Karpas-422 (cell line): ENCODE results near the gene TMED9. TPM values are rescaled to one million over a fixed set of nuclear protein-coding genes. Genes with fewer than 3 reads are reported as not detected.

Experiments used
- DNase-seq: peaks from one replicate; pipeline ENCODE4 v3.0.0-alpha.2; 2015
- H2AFZ ChIP-seq: fragments of 200-600 bp; sonication (generic); 2 replicates; pipeline ENCODE4 v1.6.1; 2014; ENCODE audit warnings: antibody characterized with exemption, low read length, mixed read lengths
- H3K27ac ChIP-seq: fragments of 200-600 bp; sonication (generic); 2 replicates; pipeline ENCODE4 v1.5.1; 2014; ENCODE audit warnings: mild to moderate bottlenecking, low read length, moderate library complexity
- H3K27me3 ChIP-seq: fragments of 200-600 bp; sonication (generic); 2 replicates; pipeline ENCODE4 v1.6.1; 2014; ENCODE audit warnings: low read length, mixed read lengths
- H3K36me3 ChIP-seq: fragments of 200-600 bp; sonication (generic); 2 replicates; pipeline ENCODE4 v1.6.1; 2014; ENCODE audit warnings: low read length, mixed read lengths; ENCODE audit not compliant: insufficient read depth
- H3K4me1 ChIP-seq: fragments of 200-600 bp; sonication (generic); 2 replicates; pipeline ENCODE4 v1.6.1; 2014; ENCODE audit warnings: mild to moderate bottlenecking, low read length, mixed read lengths
- H3K4me2 ChIP-seq: fragments of 200-600 bp; sonication (generic); 2 replicates; pipeline ENCODE4 v1.6.1; 2014; ENCODE audit warnings: low read length, low read depth, mild to moderate bottlenecking; ENCODE audit not compliant: poor library complexity, severe bottlenecking
- H3K4me3 ChIP-seq: fragments of 200-600 bp; sonication (generic); 2 replicates; pipeline ENCODE4 v1.5.1; 2014; ENCODE audit warnings: mild to moderate bottlenecking, antibody characterized with exemption, low read length, mixed read lengths
- H3K79me2 ChIP-seq: fragments of 200-600 bp; sonication (generic); 2 replicates; pipeline ENCODE4 v1.6.1; 2014; ENCODE audit warnings: mild to moderate bottlenecking, low read length, mixed read lengths
- H3K9ac ChIP-seq: fragments of 200-600 bp; sonication (generic); 2 replicates; pipeline ENCODE4 v1.6.0; 2014; ENCODE audit warnings: low read length
- H3K9me2 ChIP-seq: fragments of 200-600 bp; sonication (generic), shearing (Covaris generic); replicated peaks from 2 replicates; pipeline ENCODE4 v1.6.0; 2014; ENCODE audit warnings: mild to moderate bottlenecking, low read length, moderate library complexity; ENCODE audit not compliant: insufficient read depth
- H3K9me3 ChIP-seq: fragments of 300-700, 200-600 bp; sonication (generic); 2 replicates; pipeline ENCODE4 v1.6.1; 2014; ENCODE audit warnings: low read length, mixed read lengths
- H4K20me1 ChIP-seq: fragments of 200-600 bp; sonication (generic); 2 replicates; pipeline ENCODE4 v1.6.1; 2014; ENCODE audit warnings: mild to moderate bottlenecking, antibody characterized with exemption, low read length, low read depth; ENCODE audit not compliant: insufficient read depth
- total RNA-seq: library from RNA; depleted of rRNA; stranded (reverse); fragments of >200 nt; shearing (Covaris generic); gene quantifications from 2 replicates; pipeline ENCODE4 v1.2.3, GENCODE V29; 2014; ENCODE audit warnings: low replicate concordance; rRNA removed

TMED9 gene
- total RNA-seq, result 33.2 and 69.3 TPM in 2 replicates

DNA sequence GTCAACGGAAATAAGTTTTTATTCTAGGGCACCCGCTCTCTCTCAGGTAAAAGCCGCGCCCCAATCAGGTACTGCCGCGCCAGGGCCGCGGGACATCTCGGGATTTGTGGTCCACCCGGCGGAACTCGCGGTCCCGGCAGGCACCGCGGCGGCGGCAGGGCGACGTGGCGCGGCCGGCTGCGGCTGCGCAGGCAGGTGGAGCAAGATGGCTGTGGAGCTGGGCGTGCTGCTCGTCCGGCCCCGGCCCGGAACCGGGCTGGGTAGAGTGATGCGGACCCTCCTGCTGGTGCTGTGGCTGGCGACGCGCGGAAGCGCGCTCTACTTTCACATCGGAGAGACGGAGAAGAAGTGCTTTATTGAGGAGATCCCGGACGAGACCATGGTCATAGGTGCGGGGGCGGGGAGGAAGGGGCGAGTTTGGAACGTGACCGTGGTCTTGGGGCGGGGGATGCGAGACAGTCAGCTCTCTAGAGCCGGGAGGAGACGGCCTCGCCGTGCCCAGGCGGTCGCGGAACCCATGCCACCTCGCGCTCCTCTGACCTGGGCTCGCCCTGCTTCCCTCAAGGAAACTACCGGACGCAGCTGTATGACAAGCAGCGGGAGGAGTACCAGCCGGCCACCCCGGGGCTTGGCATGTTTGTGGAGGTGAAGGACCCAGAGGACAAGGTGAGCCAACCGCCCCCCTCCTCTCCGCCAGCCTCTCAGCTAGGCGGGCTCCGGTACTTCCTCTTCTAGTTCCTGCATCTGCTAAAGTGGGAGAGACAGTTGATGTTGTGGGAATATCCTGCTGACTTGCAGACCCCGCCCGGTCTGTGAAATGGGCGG is at the start of gene TMED9:
Gene TMED9 (plus strand): TSS at position 194 of the 825 bp plus-strand sequence. CDS start 12 bp downstream, at position 206.
- Histone ChIP-seq H3K27ac (peak within 1 kb of the TSS; percentile 65), H4K20me1 (no peaks in the 10 kb centered on the region), H2AFZ (peak within 1 kb of the TSS; percentile 44; the same call in 1 of the 2 replicates), H3K79me2 (peaks cover 19% of the 10 kb centered on the region), H3K4me3 (peak within 1 kb of the TSS; percentile 80), H3K9me3 (no peaks in the 10 kb centered on the region), H3K9ac (peak within 1 kb of the TSS; percentile 94), H3K36me3 (peaks cover 35% of the 10 kb centered on the region), H3K4me1 (peaks cover 16% of the 10 kb centered on the region), H3K27me3 (no peaks in the 10 kb centered on the region), H3K9me2 (no peaks in the 10 kb centered on the region), H3K4me2 (peak within 1 kb of the TSS; percentile 86)
- peak; percentile 96 for DNase-seq

DNA sequence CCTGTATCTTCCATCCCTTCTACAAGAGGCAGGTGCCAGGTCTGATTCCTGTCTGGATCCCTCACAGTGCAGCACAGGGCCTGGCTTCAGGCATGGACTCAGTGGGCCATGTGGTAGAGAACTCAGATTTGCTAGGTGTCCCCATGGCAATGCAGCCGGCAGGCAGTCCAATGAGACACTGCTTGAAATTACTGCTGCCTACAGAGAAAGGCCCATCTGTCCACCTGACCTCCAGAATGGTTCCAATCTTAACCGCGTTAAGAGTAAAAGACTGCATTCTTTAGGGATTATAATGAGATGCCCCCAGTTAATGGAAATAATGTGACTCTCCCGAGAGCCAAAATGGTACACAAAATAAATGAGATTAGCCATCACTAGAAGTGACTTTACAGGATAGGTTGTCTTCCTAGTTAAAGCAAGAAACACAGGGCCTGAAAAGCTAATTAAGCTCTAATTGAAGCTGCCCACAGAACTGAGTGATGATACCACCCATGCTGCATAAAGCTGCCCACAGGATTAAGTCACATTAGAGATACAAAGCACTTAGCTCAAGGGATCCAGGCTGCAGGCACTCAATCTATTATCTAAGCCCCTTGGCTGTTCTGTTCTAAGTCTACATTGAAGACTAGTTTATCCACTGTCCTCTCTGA is 49.1 kb upstream of the TMED9 start:
- Histone ChIP-seq H3K79me2 (peaks cover 78% of the 10 kb centered on the region), H3K27ac (no peak overlapping the region), H3K4me3 (no peak overlapping the region), H3K36me3 (peaks cover 12% of the 10 kb centered on the region; the same call in 1 of the 2 replicates), H3K9ac (no peak overlapping the region), H3K27me3 (no peaks in the 10 kb centered on the region), H3K9me2 (no peaks in the 10 kb centered on the region), H4K20me1 (no peaks in the 10 kb centered on the region), H2AFZ (no peak overlapping the region), H3K4me2 (no peak overlapping the region), H3K9me3 (no peaks in the 10 kb centered on the region), H3K4me1 (no peaks in the 10 kb centered on the region)
- DNase-seq, result no peak

DNA sequence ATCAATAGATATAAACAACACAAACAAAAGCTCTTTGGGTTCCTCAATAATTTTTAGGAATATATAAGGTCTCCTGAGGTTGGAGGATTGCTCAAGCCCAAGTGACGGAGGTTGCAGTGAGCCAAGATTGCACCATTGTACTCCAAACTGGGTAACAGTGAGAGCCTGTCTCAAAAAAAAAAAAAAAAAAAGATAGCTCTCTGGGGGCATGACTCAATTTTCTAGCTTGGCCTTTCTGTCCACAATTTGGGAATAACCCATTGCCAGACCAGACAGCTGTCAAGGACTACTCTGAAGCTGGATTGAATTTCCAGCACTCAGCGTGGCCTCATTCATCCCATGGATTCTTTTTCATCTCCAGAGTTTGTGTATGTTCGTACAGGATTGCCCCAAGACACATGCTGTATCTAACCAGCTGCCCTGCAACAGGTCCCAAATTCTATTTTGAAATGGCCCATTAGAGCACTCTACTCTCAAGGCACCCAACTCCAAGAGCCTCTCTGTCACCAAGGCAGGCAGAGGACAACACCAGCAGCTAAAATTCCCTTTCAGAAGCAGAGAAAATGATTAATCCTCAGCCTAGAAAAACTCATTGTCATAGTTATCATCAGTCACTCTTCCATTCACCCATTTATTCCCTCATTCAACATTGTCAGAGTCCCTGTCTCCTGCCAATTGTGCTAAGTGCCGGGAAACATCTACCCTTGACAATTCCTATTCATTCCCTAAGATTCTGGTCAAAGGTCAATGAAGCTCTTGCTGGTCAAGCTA is 46.3 kb upstream of the TMED9 start:
- Histone ChIP-seq H3K4me3 (no peak overlapping the region), H3K79me2 (peaks cover 86% of the 10 kb centered on the region), H3K36me3 (peaks cover 9% of the 10 kb centered on the region; the same call in 1 of the 2 replicates), H2AFZ (no peak overlapping the region), H3K4me1 (peaks cover 4% of the 10 kb centered on the region; the same call in 1 of the 2 replicates), H3K4me2 (no peak overlapping the region), H3K9me3 (no peaks in the 10 kb centered on the region), H3K27ac (no peak overlapping the region), H4K20me1 (no peaks in the 10 kb centered on the region), H3K9ac (no peak overlapping the region), H3K9me2 (no peaks in the 10 kb centered on the region), H3K27me3 (no peaks in the 10 kb centered on the region)
- DNase-seq, result no peak

DNA sequence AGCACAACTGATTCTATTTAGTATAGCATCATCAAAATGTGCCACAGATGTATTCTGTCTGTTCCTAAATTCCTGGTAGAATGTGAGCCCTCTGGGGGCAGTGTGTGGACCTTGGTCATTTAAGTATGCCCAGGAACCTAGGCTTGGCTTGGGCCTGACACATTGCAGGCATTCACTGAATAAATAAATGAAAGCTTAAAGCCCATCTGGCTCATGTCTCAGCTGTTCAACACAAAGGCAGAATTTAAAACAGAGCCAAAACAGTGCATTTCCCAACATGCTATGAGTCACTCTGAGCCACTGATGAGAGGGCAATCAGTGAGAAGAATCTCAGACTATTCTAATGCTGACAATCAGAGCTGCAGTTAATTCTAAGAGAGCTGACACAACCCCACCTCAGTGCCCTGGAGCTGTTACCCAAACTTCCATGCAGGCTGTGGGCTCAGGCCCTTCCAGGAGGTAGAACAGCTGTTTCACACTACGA is 45.7 kb upstream of the TMED9 start:
- Histone ChIP-seq H3K79me2 (peaks cover 88% of the 10 kb centered on the region), H3K9ac (no peak overlapping the region), H3K4me2 (no peak overlapping the region), H2AFZ (no peak overlapping the region), H3K9me2 (no peaks in the 10 kb centered on the region), H4K20me1 (no peaks in the 10 kb centered on the region), H3K4me1 (peaks cover 4% of the 10 kb centered on the region; the same call in 1 of the 2 replicates), H3K27me3 (no peaks in the 10 kb centered on the region), H3K27ac (no peak overlapping the region), H3K9me3 (no peaks in the 10 kb centered on the region), H3K4me3 (no peak overlapping the region), H3K36me3 (peaks cover 14% of the 10 kb centered on the region; the same call in 1 of the 2 replicates)
- no peak for DNase-seq

DNA sequence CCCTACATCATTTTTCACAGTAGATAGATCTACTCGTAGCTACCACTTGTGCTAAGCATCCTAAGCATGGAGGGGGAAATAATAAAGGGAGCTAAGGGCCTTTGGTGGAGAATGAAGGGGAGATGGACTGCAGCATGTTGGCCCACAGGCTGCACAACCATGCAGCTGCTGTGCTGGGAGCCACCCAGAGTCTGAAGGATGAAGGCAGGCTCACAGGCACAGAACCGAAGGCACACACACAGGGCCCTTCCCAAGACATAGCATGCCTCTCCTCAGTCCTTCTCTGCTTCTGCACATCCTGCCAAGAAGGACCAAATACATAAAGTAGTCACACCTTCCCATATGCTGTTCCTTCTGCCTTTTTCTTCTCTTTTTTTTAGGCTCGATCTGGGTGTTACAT is 44.3 kb upstream of the TMED9 start:
- Histone ChIP-seq H3K4me2 (no peak overlapping the region), H3K36me3 (peaks cover 15% of the 10 kb centered on the region; the same call in 1 of the 2 replicates), H3K27ac (no peak overlapping the region), H3K9me2 (no peaks in the 10 kb centered on the region), H3K79me2 (peaks cover 90% of the 10 kb centered on the region), H3K9me3 (no peaks in the 10 kb centered on the region), H3K4me3 (no peak overlapping the region), H2AFZ (no peak overlapping the region), H4K20me1 (peaks cover under 1% of the 10 kb centered on the region; the same call in 1 of the 2 replicates), H3K9ac (no peak overlapping the region), H3K4me1 (peaks cover 8% of the 10 kb centered on the region), H3K27me3 (no peaks in the 10 kb centered on the region)
- DNase-seq, result no peak

DNA sequence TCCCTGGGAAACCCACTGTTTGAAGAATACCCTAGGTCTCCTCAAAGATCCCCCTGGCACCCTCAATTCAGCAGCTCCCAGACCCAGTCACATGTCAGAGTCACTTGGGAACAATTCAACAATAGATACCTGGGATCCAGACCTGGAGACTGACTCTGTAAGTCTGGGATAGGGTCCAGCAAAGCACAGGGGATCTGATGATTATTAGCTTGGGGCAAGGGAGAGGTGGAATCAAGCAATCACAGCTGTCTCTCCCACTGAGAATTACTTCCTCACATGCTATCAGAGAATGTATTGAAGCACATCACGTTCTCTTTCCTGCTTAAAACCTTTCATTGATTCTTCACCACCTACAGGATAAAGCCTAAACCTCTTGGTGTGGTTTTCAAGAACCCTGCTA is 43.5 kb upstream of the TMED9 start:
- Histone ChIP-seq H4K20me1 (peaks cover 8% of the 10 kb centered on the region; the same call in 1 of the 2 replicates), H3K4me1 (peaks cover 15% of the 10 kb centered on the region)

DNA sequence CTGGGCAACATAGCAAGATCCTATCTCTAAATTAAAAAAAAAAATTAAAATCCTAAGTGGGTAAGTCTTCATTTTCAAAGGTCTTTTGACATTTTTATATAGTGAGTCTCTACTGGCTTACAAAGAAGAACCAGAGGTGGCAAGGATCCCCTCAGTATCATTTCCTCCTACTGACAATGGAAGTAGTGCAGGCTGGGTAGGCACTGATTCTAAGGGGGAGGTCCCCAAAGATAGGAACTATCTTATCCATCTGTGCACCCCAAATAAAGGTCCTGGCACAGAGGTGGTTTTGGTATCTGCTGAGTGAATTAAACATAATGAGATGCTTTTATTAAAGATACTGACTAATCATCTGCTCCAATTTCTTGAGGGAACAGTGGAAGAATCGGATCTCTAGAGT is 41.9 kb upstream of the TMED9 start:
- DNase-seq, result peak; percentile 52
- Histone ChIP-seq H3K27me3 (no peaks in the 10 kb centered on the region), H3K9me2 (no peaks in the 10 kb centered on the region), H3K4me2 (no peak overlapping the region), H3K27ac (no peak overlapping the region), H3K4me1 (peaks cover 20% of the 10 kb centered on the region), H3K4me3 (no peak overlapping the region), H3K36me3 (peaks cover 13% of the 10 kb centered on the region; the same call in 1 of the 2 replicates), H2AFZ (no peak overlapping the region), H3K9ac (no peak overlapping the region), H3K9me3 (no peaks in the 10 kb centered on the region), H3K79me2 (peaks cover 82% of the 10 kb centered on the region), H4K20me1 (peaks cover 13% of the 10 kb centered on the region; the same call in 1 of the 2 replicates)

More for the DNA sequence above, 43.5 kb upstream of the TMED9 start:
- Histone ChIP-seq H3K4me3 (no peak overlapping the region), H2AFZ (no peak overlapping the region), H3K9me2 (no peaks in the 10 kb centered on the region), H3K9ac (no peak overlapping the region), H3K9me3 (no peaks in the 10 kb centered on the region), H3K27me3 (no peaks in the 10 kb centered on the region), H3K36me3 (peaks cover 13% of the 10 kb centered on the region; the same call in 1 of the 2 replicates), H3K4me2 (no peak overlapping the region), H3K79me2 (peaks cover 90% of the 10 kb centered on the region), H3K27ac (no peak overlapping the region)
- DNase-seq, result no peak
